ENCODE results near the gene SALL4. TPM values are rescaled to one million over a fixed set of nuclear protein-coding genes. Genes with fewer than 3 reads are reported as not detected.

The SALL4 gene
- total RNA-seq, 1 experiment from 2014 or later: 7.6 TPM

DNA sequence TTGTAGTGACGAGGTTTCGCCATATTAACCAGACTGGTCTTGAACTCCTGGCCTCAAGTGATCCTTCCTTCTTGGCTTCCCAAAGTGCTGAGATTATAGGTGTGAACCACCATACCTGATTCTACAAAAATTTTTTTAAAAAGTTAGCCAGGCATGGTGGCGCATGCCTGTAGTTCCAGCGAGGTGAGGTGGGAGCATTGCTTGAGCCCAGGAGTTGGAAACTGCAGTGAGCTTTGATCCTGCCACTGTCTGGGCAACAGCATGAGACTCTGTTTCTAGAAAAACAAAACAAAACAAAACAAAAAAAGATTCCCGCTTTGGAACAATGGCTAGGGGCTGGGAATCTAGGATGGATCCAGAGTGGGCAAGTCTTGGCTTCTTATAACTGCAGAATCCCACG, 35.1 kb upstream of the SALL4 start:
- no peak overlapping the region for H3K27ac Mint-ChIP-seq (ENCODE audit: unreplicated experiment)
- H3K27me3 Mint-ChIP-seq (ENCODE audit: unreplicated experiment): peaks cover 22% of the 10 kb centered on the region
- H3K4me3 Mint-ChIP-seq (ENCODE audit: low read depth, unreplicated experiment): no peak overlapping the region
- CTCF ChIA-PET: no interaction called here
- BruUV-seq (replicated peaks): no TSS peak
- H3K36me3 Mint-ChIP-seq (ENCODE audit: insufficient read depth, unreplicated experiment): no peaks in the 10 kb centered on the region
- TF ChIP-seq, protein P1, sequence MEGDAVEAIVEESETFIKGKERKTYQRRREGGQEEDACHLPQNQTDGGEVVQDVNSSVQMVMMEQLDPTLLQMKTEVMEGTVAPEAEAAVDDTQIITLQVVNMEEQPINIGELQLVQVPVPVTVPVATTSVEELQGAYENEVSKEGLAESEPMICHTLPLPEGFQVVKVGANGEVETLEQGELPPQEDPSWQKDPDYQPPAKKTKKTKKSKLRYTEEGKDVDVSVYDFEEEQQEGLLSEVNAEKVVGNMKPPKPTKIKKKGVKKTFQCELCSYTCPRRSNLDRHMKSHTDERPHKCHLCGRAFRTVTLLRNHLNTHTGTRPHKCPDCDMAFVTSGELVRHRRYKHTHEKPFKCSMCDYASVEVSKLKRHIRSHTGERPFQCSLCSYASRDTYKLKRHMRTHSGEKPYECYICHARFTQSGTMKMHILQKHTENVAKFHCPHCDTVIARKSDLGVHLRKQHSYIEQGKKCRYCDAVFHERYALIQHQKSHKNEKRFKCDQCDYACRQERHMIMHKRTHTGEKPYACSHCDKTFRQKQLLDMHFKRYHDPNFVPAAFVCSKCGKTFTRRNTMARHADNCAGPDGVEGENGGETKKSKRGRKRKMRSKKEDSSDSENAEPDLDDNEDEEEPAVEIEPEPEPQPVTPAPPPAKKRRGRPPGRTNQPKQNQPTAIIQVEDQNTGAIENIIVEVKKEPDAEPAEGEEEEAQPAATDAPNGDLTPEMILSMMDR (IDR thresholded peaks at IDR 0.05; ENCODE audit: unreplicated experiment): no peak
- no peaks in the 10 kb centered on the region for H3K4me1 Mint-ChIP-seq (ENCODE audit: low read depth, unreplicated experiment)
- intact Hi-C loops (cut with micrococcal nuclease; ENCODE audit: unreplicated experiment): no loop called here
- DNase-seq: no peak
- no peaks in the 10 kb centered on the region for H3K9me3 Mint-ChIP-seq (ENCODE audit: low read depth, unreplicated experiment)

DNA sequence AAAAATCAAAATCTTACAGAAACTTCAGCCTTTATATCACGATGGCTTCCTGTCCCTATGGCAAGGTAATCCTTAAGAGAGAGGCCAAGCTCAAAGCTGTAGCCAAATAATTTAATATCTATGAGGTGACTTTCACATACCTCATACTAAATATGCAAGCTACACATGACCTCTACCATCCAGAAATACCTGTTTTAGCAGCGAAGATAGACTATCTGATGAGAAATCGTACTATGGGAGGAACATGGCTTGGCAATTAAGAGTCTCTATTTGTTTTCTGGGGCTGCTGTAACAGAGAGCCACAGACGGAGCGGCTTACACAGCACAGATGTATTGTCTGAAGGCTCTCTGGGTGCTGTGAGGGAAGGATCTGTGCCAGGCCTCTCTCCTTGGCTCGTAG, 31.0 kb upstream of the SALL4 start:
- Mint-ChIP-seq H3K27me3 (ENCODE audit: unreplicated experiment) (peaks cover 31% of the 10 kb centered on the region), H3K36me3 (ENCODE audit: insufficient read depth, unreplicated experiment) (no peaks in the 10 kb centered on the region), H3K9me3 (ENCODE audit: low read depth, unreplicated experiment) (no peaks in the 10 kb centered on the region), H3K4me1 (ENCODE audit: low read depth, unreplicated experiment) (no peaks in the 10 kb centered on the region), H3K4me3 (ENCODE audit: low read depth, unreplicated experiment) (no peak overlapping the region), H3K27ac (ENCODE audit: unreplicated experiment) (no peak overlapping the region)
- intact Hi-C loops (cut with micrococcal nuclease; ENCODE audit: unreplicated experiment): no loop called here
- no peak for DNase-seq
- TF ChIP-seq, protein P1 (IDR thresholded peaks at IDR 0.05; ENCODE audit: unreplicated experiment): no peak
- CTCF ChIA-PET: no interaction called here
- no TSS peak for BruUV-seq (replicated peaks)

DNA sequence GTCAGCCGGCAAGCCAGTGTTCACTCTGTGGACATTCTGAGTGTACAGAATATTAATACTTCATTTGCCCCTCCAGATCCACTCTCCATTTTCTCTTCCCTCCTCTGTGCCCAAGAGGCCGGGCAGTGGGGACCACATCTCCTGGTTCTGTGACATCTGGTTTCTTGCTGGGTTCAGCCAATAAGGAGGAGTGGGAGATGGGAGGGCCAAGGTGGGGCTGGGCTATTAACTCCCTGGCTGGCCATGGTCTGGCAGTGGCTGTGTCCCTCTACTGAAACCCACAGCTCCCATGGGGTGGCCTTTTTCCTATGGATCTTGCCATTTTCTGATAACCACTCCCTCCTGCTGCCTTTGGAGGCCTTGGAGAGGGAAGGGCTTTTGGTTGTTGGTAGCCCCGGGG, 30.0 kb upstream of the SALL4 start:
- Mint-ChIP-seq H3K27me3 (ENCODE audit: unreplicated experiment) (peaks cover 37% of the 10 kb centered on the region), H3K9me3 (ENCODE audit: low read depth, unreplicated experiment) (no peaks in the 10 kb centered on the region), H3K4me1 (ENCODE audit: low read depth, unreplicated experiment) (no peaks in the 10 kb centered on the region), H3K36me3 (ENCODE audit: insufficient read depth, unreplicated experiment) (no peaks in the 10 kb centered on the region), H3K27ac (ENCODE audit: unreplicated experiment) (no peak overlapping the region), H3K4me3 (ENCODE audit: low read depth, unreplicated experiment) (no peak overlapping the region)
- TF ChIP-seq, protein P1 (IDR thresholded peaks at IDR 0.05; ENCODE audit: unreplicated experiment): no peak
- no peak for DNase-seq
- CTCF ChIA-PET: no interaction called here
- BruUV-seq (replicated peaks): no TSS peak
- intact Hi-C loops (cut with micrococcal nuclease; ENCODE audit: unreplicated experiment): no loop called here

DNA sequence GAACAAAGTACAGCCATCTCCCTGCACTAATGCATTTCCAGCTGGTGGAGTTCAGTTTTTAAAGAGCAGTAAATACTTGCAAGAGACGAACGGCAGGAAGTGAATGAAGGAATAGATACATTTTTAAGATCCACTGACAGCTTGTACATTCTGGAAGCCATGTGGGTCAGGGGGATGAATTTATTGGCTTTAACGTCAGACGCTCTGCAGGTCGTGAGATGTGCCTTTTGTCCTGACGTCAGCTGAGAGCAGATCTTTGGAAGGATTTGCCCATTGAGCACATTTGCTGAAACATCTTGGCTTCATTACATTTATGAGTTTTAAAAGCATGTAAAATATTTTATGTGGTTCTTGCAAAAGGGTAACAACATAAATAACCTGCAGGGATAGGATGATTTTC, 29.5 kb upstream of the SALL4 start:
- no peak for DNase-seq
- no peaks in the 10 kb centered on the region for H3K9me3 Mint-ChIP-seq (ENCODE audit: low read depth, unreplicated experiment)
- CTCF ChIA-PET: no interaction called here
- no TSS peak for BruUV-seq (replicated peaks)
- no peak overlapping the region for H3K27ac Mint-ChIP-seq (ENCODE audit: unreplicated experiment)
- intact Hi-C loops (cut with micrococcal nuclease; ENCODE audit: unreplicated experiment): no loop called here
- no peaks in the 10 kb centered on the region for H3K4me1 Mint-ChIP-seq (ENCODE audit: low read depth, unreplicated experiment)
- H3K27me3 Mint-ChIP-seq (ENCODE audit: unreplicated experiment): peaks cover 37% of the 10 kb centered on the region
- TF ChIP-seq, protein P1 (IDR thresholded peaks at IDR 0.05; ENCODE audit: unreplicated experiment): no peak
- H3K4me3 Mint-ChIP-seq (ENCODE audit: low read depth, unreplicated experiment): no peak overlapping the region
- no peaks in the 10 kb centered on the region for H3K36me3 Mint-ChIP-seq (ENCODE audit: insufficient read depth, unreplicated experiment)
